Left lobe of liver (tissue), 2 donors: ENCODE measurements around the gene DLD. TPM values are rescaled to one million over a fixed set of nuclear protein-coding genes. Genes with fewer than 3 reads are reported as not detected.

Experiments used
- ATAC-seq: fragments of 200-7000 bp; cut with Tn5 transposase; one replicate; pipeline ENCODE4 v1.9.1; 2020; ENCODE audit warnings: mild to moderate bottlenecking, moderate library complexity
- DNase-seq: peaks from one replicate; pipeline ENCODE4 v3.0.0-alpha.2; 2020; ENCODE audit warnings: low spot score
- total RNA-seq: library from RNA; stranded (reverse); gene quantifications from one replicate; pipeline ENCODE4 v1.2.1, GENCODE V29; 2021
- donor health status: DM: no; HTN: no; CAD: no; lungs with moderate emphysema.
- donor health status: DM: no; HTN: yes; CAD: no.

Gene DLD
- total RNA-seq, 1 donor from 2014 or later = 63.0 TPM

- no peak for ATAC-seq
- no peak for DNase-seq
Measured at GRCh38 chr7:107966711-107967110, 75.7 kb downstream of the DLD start.

- no peak for DNase-seq
- peak; percentile 87 for ATAC-seq
Measured at GRCh38 chr7:107967420-107967819, 76.4 kb downstream of the DLD start.

GRCh38 chr7:107968449-107968848 is 77.5 kb downstream of the DLD start:
- ATAC-seq (no peak), DNase-seq (no peak)

- DNase-seq (no peak), ATAC-seq (no peak)
Measured at GRCh38 chr7:107969856-107970255, 78.9 kb downstream of the DLD start.

Other genes starting within 250 kb of the DLD start
- gene SLC26A4, start 230.4 kb upstream of the DLD start, total RNA-seq = not detected
- gene CBLL1, start 147.0 kb upstream of the DLD start, total RNA-seq = 6.9 TPM
- gene SLC26A3, start 88.0 kb upstream of the DLD start, total RNA-seq = 0.93 TPM
- gene LAMB1, start 112.0 kb downstream of the DLD start, total RNA-seq = 29.1 TPM
- not detected for gene LAMB4, start 239.2 kb downstream of the DLD start, total RNA-seq